HG03060 (cell line): Measurements from ENCODE around the gene IL10.

ENCODE experiments used
- ATAC-seq: cut with Tn5 transposase; IDR thresholded peaks from one replicate; pipeline ENCODE4 v1.9.1; 2021; ENCODE audit warnings: low read depth, moderate number of reproducible peaks; ENCODE audit not compliant: unreplicated experiment

IL10 gene

GRCh38 chr1:206738370-206739366 is 33.6 kb downstream of the IL10 start:
- peak; percentile 1 for ATAC-seq

DNA sequence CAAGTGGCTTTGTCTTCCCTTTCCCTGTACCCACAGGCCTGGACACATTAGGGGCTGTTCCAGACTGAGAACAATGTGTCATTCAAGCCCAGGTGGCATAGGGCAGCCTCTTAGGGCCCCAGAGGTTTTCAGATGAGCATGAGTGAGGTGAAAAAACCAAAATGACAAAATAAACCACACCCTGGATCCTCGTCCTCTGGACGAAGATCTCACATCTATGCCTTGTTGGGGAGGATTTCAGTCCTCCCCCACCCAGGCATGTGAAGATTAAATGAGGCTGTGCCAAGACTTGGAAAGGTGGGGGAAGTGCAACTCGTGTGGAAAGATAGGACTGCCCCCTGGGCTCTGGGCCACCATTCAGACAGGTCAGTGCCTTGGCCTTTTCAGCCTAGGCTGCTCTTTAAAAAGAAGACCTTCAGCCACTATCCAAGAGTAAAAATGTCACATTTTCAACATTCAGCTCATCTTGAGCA is 34.5 kb downstream of the IL10 start:
- ATAC-seq = no peak

DNA sequence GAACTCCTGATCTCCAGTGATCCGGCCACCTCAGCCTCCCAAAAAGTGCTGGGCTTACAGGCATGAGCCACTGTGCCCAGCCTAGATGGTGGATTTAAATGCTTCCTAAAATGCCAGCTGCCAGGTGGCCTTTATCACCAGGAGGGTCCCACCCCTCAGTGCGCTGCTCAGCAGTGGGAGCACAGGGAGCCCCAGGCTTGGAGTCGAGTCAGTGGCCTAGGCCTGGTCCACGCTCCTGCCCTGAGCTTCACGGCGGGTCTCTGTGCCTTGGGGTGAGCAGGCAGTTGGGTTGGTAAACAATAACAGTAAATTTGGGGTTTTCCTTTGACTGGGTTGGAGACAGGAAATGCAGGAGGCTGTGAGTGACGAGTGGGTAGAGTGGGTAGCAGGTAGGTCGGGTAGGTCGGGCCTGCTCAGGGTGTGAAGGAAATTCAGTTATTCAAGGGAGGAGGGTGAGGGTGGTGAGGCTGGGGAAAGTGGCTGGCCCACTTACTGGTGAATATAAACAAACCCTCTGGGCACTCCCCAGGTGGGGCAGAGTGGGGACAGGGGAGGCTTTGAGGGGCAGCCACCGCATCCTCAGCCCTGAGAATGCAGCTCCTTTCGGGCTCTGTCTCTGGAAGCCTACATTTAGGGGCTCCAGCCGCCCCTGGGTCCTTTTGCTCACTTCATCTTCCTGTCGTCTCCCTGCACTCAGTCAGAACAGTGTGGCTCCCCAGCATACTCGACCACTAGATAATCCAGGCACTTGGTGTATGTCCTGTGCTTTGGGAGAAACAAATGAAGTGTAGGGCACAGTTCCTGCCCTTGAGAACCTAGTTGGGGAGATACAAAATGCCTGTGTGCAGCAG is 35.2 kb downstream of the IL10 start:
- ATAC-seq = no peak

GRCh38 chr1:206735553-206736031 is 36.7 kb downstream of the IL10 start:
- ATAC-seq = no peak

DNA sequence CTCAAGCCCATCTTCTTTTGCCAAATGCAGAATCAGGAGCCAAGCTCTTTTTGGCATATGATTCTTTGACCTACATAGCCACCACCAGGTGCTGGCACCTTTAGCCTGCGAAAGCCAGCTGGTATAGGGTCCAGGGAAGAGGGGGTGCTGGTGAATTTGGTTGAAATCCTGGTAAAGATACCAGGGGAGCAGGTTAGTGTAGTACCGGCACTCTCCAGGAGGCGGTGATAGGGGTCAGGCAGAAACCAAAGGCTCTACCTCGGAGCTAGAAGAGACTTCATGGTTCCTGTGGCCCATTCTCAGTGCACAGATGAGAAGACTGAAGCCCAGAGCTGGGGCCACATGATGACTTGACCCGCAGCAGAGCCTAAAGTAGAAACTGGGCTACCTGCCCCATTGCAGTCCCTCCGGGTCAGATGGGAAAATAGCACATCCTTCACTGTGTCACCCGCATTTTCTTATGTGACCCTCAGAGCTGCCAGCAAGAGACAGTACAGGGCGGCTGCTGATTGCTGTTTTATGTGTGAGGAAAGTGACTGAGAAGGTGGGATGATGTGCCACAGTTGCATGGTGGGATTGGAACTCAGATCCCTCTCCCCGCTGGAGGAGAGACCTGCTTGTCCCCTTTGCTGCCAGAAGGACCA is 37.7 kb downstream of the IL10 start:
- ATAC-seq = no peak

- ATAC-seq = no peak
These were observed 39.3 kb downstream of the IL10 start for GRCh38 chr1:206732992-206733391.

DNA sequence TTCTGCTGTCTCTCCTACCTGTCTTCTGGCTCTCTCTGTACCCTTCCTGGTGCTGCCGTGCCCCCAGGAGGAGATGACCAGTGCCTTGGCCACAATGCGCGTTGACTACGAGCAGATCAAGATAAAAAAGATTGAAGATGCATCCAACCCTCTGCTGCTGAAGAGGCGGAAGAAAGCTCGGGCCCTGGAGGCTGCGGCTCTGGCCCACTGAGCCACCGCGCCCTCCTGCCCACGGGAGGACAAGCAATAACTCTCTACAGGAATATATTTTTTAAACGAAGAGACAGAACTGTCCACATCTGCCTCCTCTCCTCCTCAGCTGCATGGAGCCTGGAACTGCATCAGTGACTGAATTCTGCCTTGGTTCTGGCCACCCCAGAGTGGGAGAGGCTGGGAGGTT is 39.8 kb downstream of the IL10 start:
- no peak for ATAC-seq

DNA sequence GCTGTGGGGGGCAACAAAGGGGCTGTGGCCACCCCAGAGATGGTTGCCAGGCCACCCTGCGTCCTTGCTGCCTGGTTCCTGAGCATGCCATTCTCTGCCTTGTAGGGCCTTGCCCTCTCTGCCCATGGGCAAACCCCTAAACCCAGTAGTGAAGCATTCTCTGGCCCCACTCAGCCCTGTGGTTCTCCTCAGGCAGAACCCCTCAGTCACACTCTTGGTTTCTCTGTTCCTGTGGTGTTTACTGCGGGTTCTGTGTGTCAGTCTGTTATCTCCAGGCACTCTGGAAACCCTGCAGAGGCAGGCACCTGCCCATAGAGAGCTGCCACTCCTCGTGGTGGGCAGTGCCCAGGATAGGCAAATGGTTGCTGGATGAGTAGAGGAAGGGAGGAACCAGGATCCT is 42.8 kb downstream of the IL10 start:
- no peak for ATAC-seq

DNA sequence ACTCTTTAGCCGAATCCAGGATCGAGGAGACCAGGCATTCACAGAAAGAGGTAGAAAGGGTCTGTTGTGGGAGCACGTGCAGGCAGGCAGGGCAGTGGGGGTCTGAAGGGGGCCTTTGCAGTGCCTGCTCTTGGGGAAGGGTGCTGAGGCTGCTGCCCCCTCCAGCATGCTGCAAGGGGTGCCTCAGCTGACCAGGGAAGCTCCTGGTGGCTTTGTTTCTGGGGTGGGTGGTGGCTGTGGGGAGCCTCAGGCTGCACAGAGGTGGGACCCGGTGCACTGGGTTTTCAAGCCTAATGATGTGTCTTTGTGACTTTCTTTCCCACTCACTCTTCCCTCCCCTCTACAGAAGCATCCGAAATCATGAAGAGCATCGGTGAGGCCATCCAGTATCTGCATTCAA is 43.2 kb downstream of the IL10 start:
- no peak for ATAC-seq

GRCh38 chr1:206728697-206728987 is 43.7 kb downstream of the IL10 start:
- no peak for ATAC-seq

GRCh38 chr1:206727981-206728696 is 44.2 kb downstream of the IL10 start:
- no peak for ATAC-seq

- ATAC-seq = no peak
These were observed 47.0 kb downstream of the IL10 start for GRCh38 chr1:206725109-206725963.

DNA sequence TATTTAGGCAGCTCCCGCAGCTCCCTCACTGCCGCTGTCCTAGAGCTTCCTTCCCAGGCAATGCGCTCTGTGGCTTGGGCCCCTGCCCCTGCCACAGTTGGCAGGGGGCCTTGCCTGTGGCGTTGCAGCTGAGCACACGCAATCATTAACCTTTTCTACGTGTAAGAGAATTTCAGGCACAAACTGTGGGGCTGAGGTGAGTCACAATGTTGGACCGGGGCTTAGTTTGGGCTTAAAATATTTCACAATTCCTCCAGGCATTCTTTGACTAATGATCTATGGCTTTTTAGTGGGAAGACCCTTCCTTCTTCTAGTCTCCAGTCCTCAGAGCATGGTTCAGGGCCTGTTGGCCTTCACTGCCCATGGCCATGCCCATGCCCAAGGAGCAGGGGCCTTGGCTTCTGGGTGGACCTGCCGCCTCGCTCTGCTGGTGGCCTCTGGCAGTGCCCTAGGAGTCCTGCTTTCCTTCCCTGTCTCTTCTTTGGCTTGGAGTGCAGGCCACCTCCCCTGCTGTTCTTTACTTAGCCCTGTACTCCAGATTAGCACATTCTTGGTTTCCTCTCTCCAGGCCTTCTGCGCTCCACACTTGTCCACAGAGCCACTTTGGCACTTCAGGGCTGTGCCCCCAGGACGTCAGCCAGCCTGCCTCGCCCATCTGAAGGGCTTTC is 48.4 kb downstream of the IL10 start:
- no peak for ATAC-seq

GRCh38 chr1:206723462-206723804 is 48.9 kb downstream of the IL10 start:
- ATAC-seq = no peak

DNA sequence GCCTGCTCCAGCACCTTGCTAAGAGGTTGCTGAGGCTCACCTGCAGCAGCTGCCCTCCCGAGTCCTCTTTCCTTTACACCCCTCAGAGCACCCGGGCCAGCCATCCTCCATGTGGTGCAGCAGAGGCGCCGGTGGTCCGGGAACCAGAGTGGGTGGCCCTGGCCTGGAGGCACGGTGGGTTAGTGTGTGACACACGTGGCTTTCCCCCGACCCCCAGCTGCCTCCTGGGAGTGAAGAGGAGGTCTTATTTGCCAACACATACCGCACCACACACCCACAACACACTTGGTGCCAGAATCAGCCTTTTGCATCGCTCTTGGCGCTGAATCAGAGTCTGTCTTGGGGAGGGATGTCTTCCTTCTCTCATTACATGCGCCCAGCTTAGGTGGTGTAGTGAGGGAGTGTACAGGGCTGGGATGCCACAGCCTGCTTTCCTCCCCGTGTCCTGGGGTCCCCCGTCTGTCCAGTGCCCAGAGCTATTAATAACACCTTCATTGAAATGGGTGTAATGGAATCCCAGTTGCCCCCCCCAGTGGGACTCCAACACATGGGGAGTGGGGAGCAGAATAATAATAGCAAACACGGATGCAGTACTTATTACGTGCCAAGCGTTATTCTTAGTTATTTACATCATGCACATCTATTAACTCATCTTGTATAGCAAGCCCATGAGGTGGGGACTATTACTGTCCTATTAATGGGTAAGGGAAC is 49.4 kb downstream of the IL10 start:
- ATAC-seq = no peak

- ATAC-seq = no peak
These were observed 50.8 kb downstream of the IL10 start for GRCh38 chr1:206721454-206721853.

- no peak for ATAC-seq
These were observed 53.0 kb downstream of the IL10 start for GRCh38 chr1:206719169-206719839.

DNA sequence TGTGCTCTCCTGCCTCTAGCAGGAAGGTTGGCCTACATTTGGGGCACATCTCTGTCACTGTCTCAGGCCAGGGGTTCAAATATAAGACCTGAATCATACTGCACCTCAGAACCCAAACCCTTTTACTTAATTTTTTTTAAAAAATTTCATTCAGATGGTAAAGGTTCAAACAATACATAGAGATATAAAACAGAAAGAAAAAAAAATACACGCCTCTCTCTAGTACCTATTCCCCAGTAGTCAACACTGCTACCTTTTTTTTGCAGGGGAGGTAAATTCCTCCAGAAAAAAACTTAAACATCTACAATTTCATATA is 54.7 kb downstream of the IL10 start:
- no peak for ATAC-seq
